HCT116 (cell line): ENCODE results near the gene CC2D2B. TPM values are rescaled to one million over a fixed set of nuclear protein-coding genes. Genes with fewer than 3 reads are reported as not detected.

ENCODE experiments used
- ATAC-seq: fragments of 200-7000 bp; cut with Tn5 transposase; 2 replicates; pipeline ENCODE4 v1.9.1; 2020; ENCODE audit warnings: mild to moderate bottlenecking, moderate library complexity
- BruUV-seq: library from RNA; stranded (reverse); fragments of 400-500 nt; replicated peaks from 2 replicates; lab custom pipeline; 2021; lab: Mats Ljungman, UMichigan
- CTCF ChIA-PET: fragments of 300-600 bp; sonication (Branson Sonifier 250); formaldehyde crosslinking; loops from one replicate; lab custom pipeline; 2021; ENCODE audit warnings: antibody characterized with exemption; lab: Charles Lee
- POLR2A ChIA-PET: fragments of 300-600, 350-600 bp; sonication (Branson Sonifier 250); formaldehyde crosslinking; loops from one replicate; lab custom pipeline; 2021; ENCODE audit warnings: antibody characterized with exemption; lab: Charles Lee
- RAD21 ChIA-PET, 2 experiments: fragments of 300-600 bp; sonication (Branson Sonifier 250); formaldehyde crosslinking; loops; one replicate each; lab custom pipeline; 2023; ENCODE audit warnings: low total read pairs in 2 of 2; ENCODE audit not compliant: uncharacterized antibody in 2 of 2, unreplicated experiment in 2 of 2, low non-redundant PET in 1 of 2; lab: Charles Lee
- DNase-seq: peaks from one replicate; pipeline ENCODE4 v3.0.0-alpha.2; 2010; ENCODE audit warnings: low read depth, low spot score
- H2AFZ ChIP-seq: fragments of 200-600 bp; shearing (Covaris generic), sonication (generic); 2 replicates; pipeline ENCODE4 v1.6.1; 2017; ENCODE audit warnings: low read depth, mixed run types, mixed read lengths, antibody characterized with exemption, low read length; ENCODE audit not compliant: poor library complexity, severe bottlenecking
- H3K27ac ChIP-seq: 2 replicates; pipeline ENCODE4 v1.5.1; 2012; ENCODE audit warnings: low read depth, low read length
- H3K27me3 ChIP-seq: fragments of 200-600 bp; sonication (generic); 2 replicates; pipeline ENCODE4 v1.6.1; 2016; ENCODE audit warnings: mixed run types, low read length, mixed read lengths; ENCODE audit not compliant: insufficient read depth
- H3K36me3 ChIP-seq, 2 experiments: fragments of 200-500 bp in 1 of 2; fragments of 200-600 bp in 1 of 2; sonication (Bioruptor generic) in 1 of 2; sonication (generic) in 1 of 2; 2 replicates each; pipeline versions ENCODE4 v1.5.1 to v1.6.1; 2014 to 2016; ENCODE audit warnings: low read length in 2 of 2, inconsistent platforms in 1 of 2, mixed read lengths in 1 of 2, mixed run types in 1 of 2; ENCODE audit not compliant: insufficient read depth in 2 of 2, control insufficient read depth in 1 of 2
- H3K4me1 ChIP-seq, 2 experiments: fragments of 200-600 bp in 1 of 2; sonication (generic) in 1 of 2; 2 replicates each; pipeline versions ENCODE4 v1.5.1 to v1.6.1; 2012 to 2017; ENCODE audit warnings: low read length in 2 of 2, inconsistent platforms in 1 of 2, mild to moderate bottlenecking in 1 of 2, mixed read lengths in 1 of 2, mixed run types in 1 of 2, moderate library complexity in 1 of 2; ENCODE audit not compliant: insufficient read depth in 2 of 2, control insufficient read depth in 1 of 2
- H3K4me2 ChIP-seq: fragments of 200-600 bp; sonication (generic); 2 replicates; pipeline ENCODE4 v1.6.1; 2017; ENCODE audit warnings: mixed run types, low read length, mixed read lengths
- H3K4me3 ChIP-seq, 2 experiments: fragments of 200-600 bp in 1 of 2; sonication (generic) in 1 of 2; replicated peaks in 1 of 2; 2 replicates each; pipeline ENCODE4 v1.5.1; 2011 to 2016; ENCODE audit warnings: low read length in 2 of 2, control low read depth in 1 of 2, low read depth in 1 of 2, mild to moderate bottlenecking in 1 of 2, mixed read lengths in 1 of 2, mixed run types in 1 of 2
- H3K79me2 ChIP-seq: fragments of 200-600 bp; sonication (generic); 2 replicates; pipeline ENCODE4 v1.6.1; 2017; ENCODE audit warnings: mild to moderate bottlenecking, mixed run types, low read length, moderate library complexity, mixed read lengths; ENCODE audit not compliant: insufficient read depth
- H3K9ac ChIP-seq: fragments of 200-600 bp; sonication (generic); 2 replicates; pipeline ENCODE4 v1.6.1; 2016; ENCODE audit warnings: low read length, mixed read lengths
- H3K9me2 ChIP-seq: fragments of 200-600 bp; sonication (generic), shearing (Covaris generic); 2 replicates; pipeline ENCODE4 v1.6.1; 2017; ENCODE audit warnings: mixed run types, mild to moderate bottlenecking, moderate library complexity; ENCODE audit not compliant: insufficient read depth
- H3K9me3 ChIP-seq, 2 experiments: fragments of 200-500 bp in 1 of 2; fragments of 200-600 bp in 1 of 2; sonication (Bioruptor generic) in 1 of 2; sonication (generic) in 1 of 2; 2 replicates each; pipeline ENCODE4 v1.6.1; 2014 to 2017; ENCODE audit warnings: low read length in 2 of 2, mixed read lengths in 2 of 2, inconsistent platforms in 1 of 2, low read depth in 1 of 2, mild to moderate bottlenecking in 1 of 2, mixed run types in 1 of 2, moderate library complexity in 1 of 2; ENCODE audit not compliant: control insufficient read depth in 1 of 2, insufficient read depth in 1 of 2
- H4K20me1 ChIP-seq: fragments of 200-600 bp; sonication (generic), shearing (Covaris generic); 2 replicates; pipeline ENCODE4 v1.6.1; 2017; ENCODE audit warnings: mixed run types, mild to moderate bottlenecking, moderate library complexity; ENCODE audit not compliant: insufficient read depth
- CBX3 ChIP-seq: IDR thresholded peaks from 2 replicates; pipeline ENCODE4 v1.6.1; 2012; ENCODE audit warnings: low read depth
- CTCF ChIP-seq, 3 experiments: fragments of 200-600 bp in 1 of 3; sonication (generic) in 1 of 3; IDR thresholded peaks in 2 of 3; conservative IDR thresholded peaks in 1 of 3; 2 replicates each; pipeline ENCODE4 v1.5.1; 2012 to 2017; ENCODE audit warnings: low read depth in 2 of 3, low read length in 2 of 3, antibody characterized with exemption in 1 of 3, borderline replicate concordance in 1 of 3, control low read depth in 1 of 3, mild to moderate bottlenecking in 1 of 3, mixed read lengths in 1 of 3, mixed run types in 1 of 3, moderate library complexity in 1 of 3; ENCODE audit not compliant: insufficient read depth in 1 of 3
- EGR1 ChIP-seq: IDR thresholded peaks from 2 replicates; pipeline ENCODE4 v1.6.1; 2012; ENCODE audit warnings: low read depth
- ELF1 ChIP-seq: IDR thresholded peaks from 2 replicates; pipeline ENCODE4 v1.6.1; 2012; ENCODE audit warnings: low read depth, borderline replicate concordance
- EZH2 ChIP-seq: fragments of 200-600 bp; sonication (generic); IDR thresholded peaks from 2 replicates; pipeline ENCODE4 v1.6.1; 2017; ENCODE audit warnings: antibody characterized with exemption, mixed run types
- EZH2phosphoT487 ChIP-seq: fragments of 200-600 bp; IDR thresholded peaks from 2 replicates; pipeline ENCODE4 v1.6.1; 2018; ENCODE audit warnings: antibody characterized with exemption, borderline replicate concordance
- FOSL1 ChIP-seq: IDR thresholded peaks from 2 replicates; pipeline ENCODE4 v1.6.1; 2012; ENCODE audit warnings: low read depth
- JUND ChIP-seq: IDR thresholded peaks from 2 replicates; pipeline ENCODE4 v1.6.1; 2012
- POLR2AphosphoS5 ChIP-seq: IDR thresholded peaks from 2 replicates; pipeline ENCODE4 v1.6.1; 2011; ENCODE audit warnings: mild to moderate bottlenecking, low read depth, low read length, moderate library complexity
- SIN3A ChIP-seq: IDR thresholded peaks from 2 replicates; pipeline ENCODE4 v1.6.1; 2012; ENCODE audit warnings: low read depth
- SP1 ChIP-seq: IDR thresholded peaks from 2 replicates; pipeline ENCODE4 v1.6.1; 2012; ENCODE audit warnings: low read depth
- SRF ChIP-seq: IDR thresholded peaks from 2 replicates; pipeline ENCODE4 v1.6.1; 2012; ENCODE audit warnings: low read depth
- YY1 ChIP-seq: IDR thresholded peaks from 2 replicates; pipeline ENCODE4 v1.6.1; 2011; ENCODE audit warnings: low read length, low read depth, moderate library complexity, mild to moderate bottlenecking; ENCODE audit not compliant: insufficient replicate concordance; ENCODE audit errors: extremely low read depth
- ZFX ChIP-seq: fragments of 450-650 bp; IDR thresholded peaks from 2 replicates; pipeline ENCODE4 v1.6.1; 2017
- ZNF274 ChIP-seq: fragments of 200-500 bp; sonication (Bioruptor generic); IDR thresholded peaks from 2 replicates; pipeline ENCODE4 v1.6.1; 2014; ENCODE audit warnings: mild to moderate bottlenecking, low read depth, low read length, inconsistent platforms
- intact Hi-C: fragments of 100-400 bp; cut with micrococcal nuclease; formaldehyde crosslinking; loops from 2 replicates; pipeline ENCODE4 v1.10.0; 2022
- total RNA-seq: library from RNA; stranded (reverse); gene quantifications from one replicate; pipeline ENCODE4 v1.2.1, GENCODE V29; 2021; ENCODE audit not compliant: unreplicated experiment
- TF ChIP-seq, protein P1 (sequence below): IDR thresholded peaks from 2 replicates; pipeline ENCODE4 v1.6.1; 2011; ENCODE audit warnings: mild to moderate bottlenecking, low read length, moderate library complexity; ENCODE audit not compliant: insufficient replicate concordance; ENCODE audit errors: extremely low read depth

Gene CC2D2B
- total RNA-seq, 1 experiment from 2014 or later, result 0.20 TPM

- TF ChIP-seq CTCF (IDR thresholded peaks at IDR 0.05 in 2 of 3, conservative IDR thresholded peaks at IDR 0.05 in 1 of 3; ENCODE audit: borderline replicate concordance in 1 of 3, insufficient read depth in 1 of 3, low read depth in 2 of 3, low read length in 2 of 3) (no peak), ZFX (no peak)
- TF ChIP-seq, all 23 proteins: peak for 0
These were observed 27.1 kb upstream of the CC2D2B start (continued) for GRCh38 chr10:95880704-95881103.

DNA sequence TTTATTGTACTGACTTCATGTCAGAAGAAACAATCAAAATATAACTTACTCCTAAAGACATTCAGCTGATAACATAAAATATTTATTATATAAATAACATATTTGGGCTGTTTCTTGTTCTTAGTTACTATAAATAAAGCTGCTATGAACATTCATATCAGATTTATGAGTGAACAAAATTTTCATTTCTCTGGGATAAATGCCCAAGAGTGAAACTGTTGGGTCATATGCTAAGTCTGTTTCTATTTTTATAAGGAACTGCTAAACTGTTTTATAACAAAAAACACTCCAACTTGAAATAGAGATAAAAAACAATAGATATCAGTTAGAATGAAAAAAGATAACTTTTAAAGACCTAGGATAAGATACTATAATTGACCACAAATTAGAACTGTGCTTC lies 26.5 kb upstream of the CC2D2B start:
- DNase-seq, result no peak
- Histone ChIP-seq H3K4me2 (no peak overlapping the region), H3K36me3 (no peaks in the 10 kb centered on the region), H4K20me1 (no peaks in the 10 kb centered on the region), H3K79me2 (no peaks in the 10 kb centered on the region), H3K9me2 (no peaks in the 10 kb centered on the region), H3K9me3 (no peaks in the 10 kb centered on the region), H3K27me3 (no peaks in the 10 kb centered on the region), H3K9ac (no peak overlapping the region), H3K4me3 (no peak overlapping the region), H3K4me1 (no peaks in the 10 kb centered on the region), H2AFZ (no peak overlapping the region), H3K27ac (no peak overlapping the region)
- RAD21 ChIA-PET, result no interaction called here
- CTCF ChIA-PET, result no interaction called here
- BruUV-seq, result no TSS peak
- no peak for ATAC-seq
- POLR2A ChIA-PET, result no interaction called here
- intact Hi-C loops, result no loop called here
- no peak for TF ChIP-seq SP1
- TF ChIP-seq ZNF274, result no peak
- no peak for TF ChIP-seq POLR2AphosphoS5
- TF ChIP-seq EZH2, result no peak
- no peak for TF ChIP-seq CBX3
- no peak for TF ChIP-seq EGR1
- TF ChIP-seq YY1, result no peak
- no peak for TF ChIP-seq SIN3A
- TF ChIP-seq SRF, result no peak
- no peak for TF ChIP-seq CTCF (IDR thresholded peaks at IDR 0.05 in 2 of 3, conservative IDR thresholded peaks at IDR 0.05 in 1 of 3; ENCODE audit: borderline replicate concordance in 1 of 3, insufficient read depth in 1 of 3, low read depth in 2 of 3, low read length in 2 of 3)
- no peak for TF ChIP-seq JUND
- no peak for TF ChIP-seq FOSL1
- no peak for TF ChIP-seq EZH2phosphoT487
- TF ChIP-seq, protein P1, sequence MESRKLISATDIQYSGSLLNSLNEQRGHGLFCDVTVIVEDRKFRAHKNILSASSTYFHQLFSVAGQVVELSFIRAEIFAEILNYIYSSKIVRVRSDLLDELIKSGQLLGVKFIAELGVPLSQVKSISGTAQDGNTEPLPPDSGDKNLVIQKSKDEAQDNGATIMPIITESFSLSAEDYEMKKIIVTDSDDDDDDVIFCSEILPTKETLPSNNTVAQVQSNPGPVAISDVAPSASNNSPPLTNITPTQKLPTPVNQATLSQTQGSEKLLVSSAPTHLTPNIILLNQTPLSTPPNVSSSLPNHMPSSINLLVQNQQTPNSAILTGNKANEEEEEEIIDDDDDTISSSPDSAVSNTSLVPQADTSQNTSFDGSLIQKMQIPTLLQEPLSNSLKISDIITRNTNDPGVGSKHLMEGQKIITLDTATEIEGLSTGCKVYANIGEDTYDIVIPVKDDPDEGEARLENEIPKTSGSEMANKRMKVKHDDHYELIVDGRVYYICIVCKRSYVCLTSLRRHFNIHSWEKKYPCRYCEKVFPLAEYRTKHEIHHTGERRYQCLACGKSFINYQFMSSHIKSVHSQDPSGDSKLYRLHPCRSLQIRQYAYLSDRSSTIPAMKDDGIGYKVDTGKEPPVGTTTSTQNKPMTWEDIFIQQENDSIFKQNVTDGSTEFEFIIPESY, result no peak
- TF ChIP-seq ELF1, result no peak
